K562 (cell line): ENCODE data around the gene TNK2. TPM values are rescaled to one million over a fixed set of nuclear protein-coding genes. Genes with fewer than 3 reads are reported as not detected.
A peak's percentile ranks its signal among the peaks of the same experiment; 100 is the strongest.

ENCODE experiments used
- ATAC-seq: fragments of 200-7000 bp; cut with Tn5 transposase; 3 replicates; pipeline ENCODE4 v1.9.1; 2020; ENCODE audit warnings: moderate library complexity
- BruUV-seq: library from RNA; stranded (reverse); fragments of 400-500 nt; replicated peaks from 2 replicates; lab custom pipeline; 2021; lab: Mats Ljungman, UMichigan
- CTCF ChIA-PET: fragments of 300-600 bp; formaldehyde crosslinking; extraction: SDS; loops from one replicate; lab custom pipeline; 2021; ENCODE audit warnings: low intra/inter-chr PET ratio; lab: Yijun Ruan, JAX
- POLR2A ChIA-PET: fragments of 300-600, 350-650 bp; sonication (Branson Sonifier 250); formaldehyde crosslinking; extraction: SDS; loops from one replicate; lab custom pipeline; 2021; ENCODE audit warnings: antibody characterized with exemption, inconsistent platforms; lab: Yijun Ruan, JAX
- DNase-seq, 4 experiments: peaks; one replicate each; pipeline versions ENCODE4 v3.0.0 to v3.0.0-alpha.2; 2011 to 2018; ENCODE audit warnings: low spot score in 3 of 4, mixed read lengths in 3 of 4; ENCODE audit errors: extremely low read depth in 1 of 4
- FAIRE-seq: peaks from 2 replicates; lab custom pipeline; 2011; peaks lifted over from hg19 to GRCh38; lab: Jason Lieb, UNC
- H2AFZ ChIP-seq: 2 replicates; pipeline ENCODE4 v1.6.0; 2011; ENCODE audit warnings: low read depth, low read length, control low read depth, inconsistent platforms
- H3K27ac ChIP-seq: fragments of 200-600 bp; 3 replicates; pipeline ENCODE4 v1.8.0; 2011; ENCODE audit warnings: low read depth, mild to moderate bottlenecking, control low read depth, inconsistent platforms, low read length, moderate library complexity, mixed read lengths; ENCODE audit errors: extremely low read depth
- H3K27me3 ChIP-seq, 2 experiments: fragments of 300-600 bp in 1 of 2; 2 replicates in 1 of 2; 3 replicates in 1 of 2; pipeline versions ENCODE4 v1.6.0 to v1.8.0; 2011; ENCODE audit warnings: inconsistent platforms in 2 of 2, low read length in 2 of 2, mild to moderate bottlenecking in 1 of 2, mixed read lengths in 1 of 2, moderate library complexity in 1 of 2; ENCODE audit not compliant: control insufficient read depth in 2 of 2, insufficient read depth in 2 of 2
- H3K36me3 ChIP-seq: fragments of 300-600 bp; 3 replicates; pipeline ENCODE4 v1.8.0; 2011; ENCODE audit warnings: mild to moderate bottlenecking, low read length, inconsistent platforms; ENCODE audit not compliant: control insufficient read depth, insufficient read depth
- H3K4me1 ChIP-seq, 2 experiments: fragments of 200-600 bp in 1 of 2; replicated peaks in 1 of 2; 2 replicates in 1 of 2; 3 replicates in 1 of 2; pipeline versions ENCODE4 v1.5.1 to v1.8.0; 2011; ENCODE audit warnings: inconsistent platforms in 2 of 2, low read length in 2 of 2, mild to moderate bottlenecking in 1 of 2, mixed read lengths in 1 of 2, moderate library complexity in 1 of 2; ENCODE audit not compliant: control insufficient read depth in 2 of 2, insufficient read depth in 2 of 2
- H3K4me2 ChIP-seq: 2 replicates; pipeline ENCODE4 v1.6.1; 2011; ENCODE audit warnings: low read length, control low read depth, inconsistent platforms, mixed read lengths; ENCODE audit not compliant: insufficient read depth
- H3K4me3 ChIP-seq: fragments of 200-600 bp; sonication (generic), shearing (Covaris generic); 2 replicates; pipeline ENCODE4 v1.5.1; 2016; ENCODE audit warnings: control low read depth, inconsistent platforms
- H3K79me2 ChIP-seq: fragments of 200-600 bp; 3 replicates; pipeline ENCODE4 v1.8.0; 2011; ENCODE audit warnings: low read length, inconsistent platforms; ENCODE audit not compliant: control insufficient read depth, insufficient read depth
- H3K9ac ChIP-seq, 2 experiments: 2 replicates each; pipeline versions ENCODE4 v1.6.0 to v1.6.1; 2011; ENCODE audit warnings: low read depth in 2 of 2, low read length in 2 of 2, control low read depth in 1 of 2, inconsistent platforms in 1 of 2, mild to moderate bottlenecking in 1 of 2, mixed read lengths in 1 of 2; ENCODE audit not compliant: insufficient read depth in 1 of 2
- H3K9me1 ChIP-seq: one replicate; pipeline ENCODE4 v1.6.0; 2011; ENCODE audit warnings: inconsistent platforms, mild to moderate bottlenecking, low read length, moderate library complexity; ENCODE audit not compliant: control insufficient read depth, insufficient read depth
- H3K9me3 ChIP-seq: replicated peaks from 2 replicates; pipeline ENCODE4 v1.5.1; 2011; ENCODE audit warnings: low read depth, low read length, inconsistent platforms; ENCODE audit not compliant: control insufficient read depth, insufficient read depth
- H4K20me1 ChIP-seq: replicated peaks from 2 replicates; pipeline ENCODE4 v1.6.1; 2011; ENCODE audit warnings: low read length, inconsistent platforms, mixed read lengths; ENCODE audit not compliant: control insufficient read depth, insufficient read depth
- BCL6 ChIP-seq: fragments of 250-450 bp; sonication (Bioruptor Pico); IDR thresholded peaks from 2 replicates; pipeline ENCODE4 v1.4.0; 2020
- BRF1 ChIP-seq: IDR thresholded peaks from 3 replicates; pipeline ENCODE4 v1.6.1; 2011; ENCODE audit warnings: borderline replicate concordance, mild to moderate bottlenecking; ENCODE audit not compliant: insufficient read length; ENCODE audit errors: extremely low read depth
- FOSL1 ChIP-seq: fragments of 200-800 bp; sonication (Bioruptor generic); conservative IDR thresholded peaks from 2 replicates; pipeline ENCODE4 v1.6.1; 2016; ENCODE audit warnings: missing genetic modification characterization, missing compliant biosample characterization
- GABPB1 ChIP-seq: sonication (generic); formaldehyde crosslinking; IDR thresholded peaks from 2 replicates; pipeline ENCODE4 v1.8.0; 2022; ENCODE audit warnings: mild to moderate bottlenecking, missing genetic modification reagents
- KLF16 ChIP-seq: IDR thresholded peaks from 2 replicates; pipeline ENCODE4 v1.6.1; 2016; ENCODE audit warnings: antibody characterized with exemption
- MAZ ChIP-seq, 2 experiments: fragments of 450-650 bp in 1 of 2; sonication (generic) in 1 of 2; formaldehyde crosslinking; IDR thresholded peaks in 1 of 2; conservative IDR thresholded peaks in 1 of 2; 2 replicates each; pipeline versions ENCODE4 v1.4.0 to v1.5.0; 2020; ENCODE audit warnings: mild to moderate bottlenecking in 1 of 2, missing genetic modification reagents in 1 of 2
- MTA1 ChIP-seq: fragments of 450-650 bp; IDR thresholded peaks from 2 replicates; pipeline ENCODE4 v1.6.1; 2017; ENCODE audit warnings: borderline replicate concordance
- MYNN ChIP-seq, 2 experiments: sonication (generic); formaldehyde crosslinking in 1 of 2; IDR thresholded peaks; 2 replicates each; pipeline versions ENCODE4 v1.5.0 to v1.6.1; 2016 to 2020; ENCODE audit warnings: antibody characterized with exemption in 1 of 2, missing genetic modification reagents in 1 of 2
- NFIC ChIP-seq: fragments of 450-650 bp; IDR thresholded peaks from 2 replicates; pipeline ENCODE4 v1.6.1; 2017; ENCODE audit warnings: mild to moderate bottlenecking, inconsistent platforms
- PKNOX1 ChIP-seq: fragments of 450-650 bp; IDR thresholded peaks from 2 replicates; pipeline ENCODE4 v1.6.1; 2016
- PTBP1 ChIP-seq: fragments of 200-400 bp; formaldehyde crosslinking; IDR thresholded peaks from 2 replicates; pipeline ENCODE4 v1.6.1; 2017; ENCODE audit warnings: low read depth, low read length
- TARDBP ChIP-seq: fragments of 450-650 bp; IDR thresholded peaks from 2 replicates; pipeline ENCODE4 v1.6.1; 2016
- ZNF830 ChIP-seq: fragments of 250-450 bp; sonication (Bioruptor Pico); IDR thresholded peaks from 2 replicates; pipeline ENCODE4 v1.5.0; 2021; ENCODE audit warnings: mild to moderate bottlenecking
- WGBS: fragments of 100-300 bp; shearing (Covaris generic); methylation state at CpG from one replicate; pipeline ENCODE4 v1.1.6; 2016; ENCODE audit warnings: low coverage, mixed read lengths; ENCODE audit not compliant: insufficient coverage; ENCODE audit errors: missing lambda C conversion rate; 5-methylcytosine and 5-hydroxymethylcytosine counted together
- in situ Hi-C: fragments of 300-500 bp; cut with MboI; formaldehyde crosslinking; loops from 4 replicates; pipeline ENCODE4 v1.15.0; 2018; ENCODE audit warnings: inconsistent platforms, mixed read lengths
- intact Hi-C: fragments of 100-400 bp; cut with micrococcal nuclease; formaldehyde crosslinking; loops from 2 replicates; pipeline ENCODE4 v1.14.2; 2022
- polyA plus RNA-seq, 8 experiments: library from polyadenylated mRNA; depleted of rRNA in 4 of 8; stranded (reverse) in 5 of 8; unstranded in 3 of 8; fragments of >200 nt; fragmentation: Nextera tagmentation in 2 of 8; fragmentation: Illumina TruSeq in 1 of 8; extraction: Ambion mirVana in 2 of 8; extraction: Trizol in 1 of 8; gene quantifications; 2 replicates each; pipeline versions ENCODE4 v1.2.1 to v1.2.3, GENCODE V29; 2011 to 2014; ENCODE audit warnings: inconsistent platforms in 1 of 8, missing spikeins in 1 of 8
- total RNA-seq, 7 experiments: library from RNA; depleted of rRNA in 6 of 7; stranded (reverse); fragments of >200 nt in 6 of 7; fragmentation: Illumina TruSeq in 2 of 7; extraction: Trizol in 2 of 7; gene quantifications; 2 replicates each; pipeline versions ENCODE4 v1.2.1 to v1.2.3, GENCODE V29; 2011 to 2021; ENCODE audit warnings: low replicate concordance in 1 of 7
- TF ChIP-seq, protein P1 (sequence below), 3 experiments: fragments of 200-800 bp in 1 of 3; sonication (Bioruptor generic) in 1 of 3; sonication (generic) in 1 of 3; formaldehyde crosslinking in 1 of 3; IDR thresholded peaks; 2 replicates each; pipeline versions ENCODE4 v1.6.1 to v1.8.0; 2016 to 2022; ENCODE audit warnings: mild to moderate bottlenecking in 2 of 3, missing compliant biosample characterization in 2 of 3, missing genetic modification characterization in 2 of 3, missing genetic modification reagents in 1 of 3
- TF ChIP-seq, protein P2 (sequence below), 2 experiments: fragments of 450-650 bp in 1 of 2; IDR thresholded peaks; 2 replicates each; pipeline ENCODE4 v1.6.1; 2011 to 2017; ENCODE audit warnings: low read depth in 2 of 2, antibody characterized with exemption in 1 of 2, borderline replicate concordance in 1 of 2, low read length in 1 of 2, mild to moderate bottlenecking in 1 of 2, mixed read lengths in 1 of 2; ENCODE audit not compliant: control insufficient read depth in 1 of 2

Gene TNK2
- total and polyA plus RNA-seq, 9 of the 15 experiments (the other 6 are each of a cell fraction or from before 2014, with no cell fraction given), result 0.03 to 33.8 (median 6.5) TPM

DNA sequence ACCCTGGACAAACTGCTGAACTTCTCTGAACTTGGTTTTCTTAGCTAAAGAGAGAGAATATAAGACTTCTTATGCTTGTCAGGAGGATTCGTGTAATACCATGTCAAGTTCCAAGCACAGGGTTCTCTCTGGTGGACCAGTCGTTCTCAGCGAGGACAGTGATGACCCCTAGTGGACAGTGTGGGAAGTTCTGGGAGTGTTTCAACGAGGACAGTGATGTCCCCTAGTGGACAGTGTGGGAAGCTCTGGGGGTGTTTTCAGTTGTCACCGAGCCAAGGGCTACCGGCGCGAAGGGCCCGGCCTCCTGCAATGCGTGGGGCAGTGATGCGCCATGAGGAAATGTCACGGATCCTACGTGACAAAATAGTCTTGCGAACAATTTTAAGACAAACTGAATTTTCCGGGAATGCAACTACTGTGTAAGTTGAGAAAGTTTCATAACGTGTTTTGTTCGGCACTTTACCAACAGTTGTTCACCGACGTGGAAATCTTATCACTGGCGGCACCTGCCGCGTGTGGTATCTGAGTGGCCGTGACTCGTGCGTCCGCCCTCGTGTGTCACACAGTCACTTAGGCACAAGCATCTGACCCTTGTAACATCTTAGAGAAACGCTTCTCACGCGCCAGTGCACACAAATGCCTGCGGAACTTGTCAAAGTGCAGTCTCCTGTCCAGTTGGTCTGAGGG, 57.4 kb downstream of the TNK2 start:
- DNase-seq (peak; percentile 85 to 93 (median 88)), ATAC-seq (peak; percentile 86), FAIRE-seq (peak; percentile 98)
- BruUV-seq, result no TSS peak
- H3K36me3 ChIP-seq, result no peaks in the 10 kb centered on the region
- H3K27me3 ChIP-seq, result no peaks in the 10 kb centered on the region
- H2AFZ ChIP-seq, result peak overlapping the region; percentile 58
- no peaks in the 10 kb centered on the region for H3K79me2 ChIP-seq
- 9% methylated on average over 31 of the region's 31 CpGs for WGBS
- in situ Hi-C loops, result loop anchor here (10.0 kb wide), 2 partner anchors 226 to 1774 kb away; no protein-coding TSS in a partner anchor
- POLR2A ChIA-PET, result interaction anchor here (0.6 to 0.8 kb wide), 2 partner anchors 15 to 133 kb away, joined by 4 read pairs; no protein-coding TSS in a partner anchor
- no peaks in the 10 kb centered on the region for H4K20me1 ChIP-seq
- H3K27ac ChIP-seq, result no peak overlapping the region
- CTCF ChIA-PET, result interaction anchor here (0.5 to 1.5 kb wide), 12 partner anchors 8 to 580 kb away, joined by 3 to 9 read pairs (median 4); partner anchors contain the start of gene XXYLT1
- intact Hi-C loops, result loop anchor here (1.0 to 10.0 kb wide), 5 partner anchors 76 to 293 kb away; no protein-coding TSS in a partner anchor
- H3K9me1 ChIP-seq, result no peaks in the 10 kb centered on the region
- H3K9me3 ChIP-seq, result no peaks in the 10 kb centered on the region
- peak overlapping the region; percentile 73 for H3K4me2 ChIP-seq
- peak overlapping the region in 1 of 2 experiments; percentile 70; a peak in 1 of 4 replicates for H3K9ac ChIP-seq
- H3K4me3 ChIP-seq, result no peak overlapping the region
- peaks cover 27 to 50% of the 10 kb centered on the region in 2 experiments for H3K4me1 ChIP-seq
- peak; percentile 31; the same call in 1 of the 2 replicates for TF ChIP-seq PKNOX1
- TF ChIP-seq, protein P1, sequence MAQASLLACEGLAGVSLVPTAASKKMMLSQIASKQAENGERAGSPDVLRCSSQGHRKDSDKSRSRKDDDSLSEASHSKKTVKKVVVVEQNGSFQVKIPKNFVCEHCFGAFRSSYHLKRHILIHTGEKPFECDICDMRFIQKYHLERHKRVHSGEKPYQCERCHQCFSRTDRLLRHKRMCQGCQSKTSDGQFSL (CRISPR knock-in tag; IDR thresholded peaks at IDR 0.05), result peak; percentile 6; the same call in 1 of the 2 replicates
- TF ChIP-seq, protein P1 (tag; IDR thresholded peaks at IDR 0.05), result no peak
- peak; percentile 97 for TF ChIP-seq NFIC
- TF ChIP-seq MTA1, result 0 out of 2 replicates have a peak, but pooled peaks have one; percentile 30
- no peak for TF ChIP-seq BRF1
- TF ChIP-seq, protein P2, sequence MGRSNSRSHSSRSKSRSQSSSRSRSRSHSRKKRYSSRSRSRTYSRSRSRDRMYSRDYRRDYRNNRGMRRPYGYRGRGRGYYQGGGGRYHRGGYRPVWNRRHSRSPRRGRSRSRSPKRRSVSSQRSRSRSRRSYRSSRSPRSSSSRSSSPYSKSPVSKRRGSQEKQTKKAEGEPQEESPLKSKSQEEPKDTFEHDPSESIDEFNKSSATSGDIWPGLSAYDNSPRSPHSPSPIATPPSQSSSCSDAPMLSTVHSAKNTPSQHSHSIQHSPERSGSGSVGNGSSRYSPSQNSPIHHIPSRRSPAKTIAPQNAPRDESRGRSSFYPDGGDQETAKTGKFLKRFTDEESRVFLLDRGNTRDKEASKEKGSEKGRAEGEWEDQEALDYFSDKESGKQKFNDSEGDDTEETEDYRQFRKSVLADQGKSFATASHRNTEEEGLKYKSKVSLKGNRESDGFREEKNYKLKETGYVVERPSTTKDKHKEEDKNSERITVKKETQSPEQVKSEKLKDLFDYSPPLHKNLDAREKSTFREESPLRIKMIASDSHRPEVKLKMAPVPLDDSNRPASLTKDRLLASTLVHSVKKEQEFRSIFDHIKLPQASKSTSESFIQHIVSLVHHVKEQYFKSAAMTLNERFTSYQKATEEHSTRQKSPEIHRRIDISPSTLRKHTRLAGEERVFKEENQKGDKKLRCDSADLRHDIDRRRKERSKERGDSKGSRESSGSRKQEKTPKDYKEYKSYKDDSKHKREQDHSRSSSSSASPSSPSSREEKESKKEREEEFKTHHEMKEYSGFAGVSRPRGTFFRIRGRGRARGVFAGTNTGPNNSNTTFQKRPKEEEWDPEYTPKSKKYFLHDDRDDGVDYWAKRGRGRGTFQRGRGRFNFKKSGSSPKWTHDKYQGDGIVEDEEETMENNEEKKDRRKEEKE (IDR thresholded peaks at IDR 0.05; ENCODE audit: borderline replicate concordance in 1 of 2, control insufficient read depth in 1 of 2, low read depth in 2 of 2, low read length in 1 of 2), result 0 out of 4 replicates have a peak, but pooled peaks of 1 of the 2 experiments have one; percentile 48
- TF ChIP-seq MYNN (IDR thresholded peaks at IDR 0.05), result 0 out of 2 replicates have a peak, but pooled peaks have one; percentile 43
- no peak for TF ChIP-seq MYNN (CRISPR knock-in tag; IDR thresholded peaks at IDR 0.05)
- peak; percentile 37; the same call in 1 of the 2 replicates for TF ChIP-seq FOSL1 (tag)
- TF ChIP-seq PTBP1, result 0 out of 2 replicates have a peak, but pooled peaks have one; percentile 15
- no peak for TF ChIP-seq ZNF830
- TF ChIP-seq KLF16, result peak; percentile 82
- TF ChIP-seq GABPB1 (CRISPR knock-in tag), result peak; percentile 70; the same call in 1 of the 2 replicates
- TF ChIP-seq MAZ (CRISPR knock-in tag; conservative IDR thresholded peaks at IDR 0.05 in 1 of 2, IDR thresholded peaks at IDR 0.05 in 1 of 2), result peak; percentile 71 to 90
- TF ChIP-seq BCL6 (CRISPR knock-in tag), result no peak
- peak; percentile 76; the same call in 1 of the 2 replicates for TF ChIP-seq TARDBP
